Measurements from ENCODE around the gene WDFY1.

GRCh38 chr2:223978451-223978850 lies 33.3 kb upstream of the WDFY1 start:
- TF ChIP-seq CTCF (IDR thresholded peaks at IDR 0.05; ENCODE audit: low read depth, low read length) (no peak), POLR2A (IDR thresholded peaks at IDR 0.05; ENCODE audit: extremely low read depth, insufficient read length) (no peak)

Measured in NB4 (cell line).